Fibroblast of upper back skin (primary cell): ENCODE results near the gene CFAP69.
A peak's percentile ranks its signal among the peaks of the same experiment; 100 is the strongest.
"Not testable (repeated sequence)": the region's sequence is repeated elsewhere in the genome, so short reads cannot be mapped to it uniquely, and the experiment has no call there.

Experiments used
- DNase-seq: peaks from one replicate; pipeline ENCODE4 v3.0.0-alpha.2; 2013

CFAP69 gene

DNA sequence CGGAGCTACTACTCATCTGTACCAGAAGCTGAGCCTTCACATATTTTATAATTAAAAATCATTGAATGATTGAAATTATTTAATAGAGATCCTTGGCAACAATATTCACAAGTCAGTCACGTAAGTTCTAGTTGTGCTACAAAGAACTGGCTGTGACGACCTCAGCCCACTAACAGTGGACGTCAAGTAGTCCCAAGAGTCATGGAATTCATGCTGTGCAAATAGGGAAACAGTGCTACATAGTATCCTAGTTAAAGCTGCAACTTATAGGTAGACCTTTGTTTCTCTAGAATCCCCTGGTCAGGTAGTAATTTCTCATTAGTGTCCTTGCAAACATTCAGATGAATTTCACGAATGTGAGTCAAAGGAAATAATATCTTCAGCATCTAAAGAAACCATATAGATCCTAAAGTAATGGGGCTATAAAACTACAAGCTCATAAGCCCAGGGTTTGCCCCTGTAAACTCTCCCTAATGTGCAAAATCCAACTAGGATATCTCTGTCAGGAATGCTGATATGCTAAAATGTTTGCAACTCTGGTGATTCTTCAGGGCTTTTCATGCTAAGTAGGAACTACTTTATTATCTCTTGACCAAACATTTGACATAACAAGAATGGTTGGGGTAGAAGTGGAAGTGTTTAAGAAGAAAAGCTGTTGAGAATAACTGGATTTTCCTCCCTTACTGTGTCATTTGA is 31.2 kb downstream of the CFAP69 start:
- no peak for DNase-seq

DNA sequence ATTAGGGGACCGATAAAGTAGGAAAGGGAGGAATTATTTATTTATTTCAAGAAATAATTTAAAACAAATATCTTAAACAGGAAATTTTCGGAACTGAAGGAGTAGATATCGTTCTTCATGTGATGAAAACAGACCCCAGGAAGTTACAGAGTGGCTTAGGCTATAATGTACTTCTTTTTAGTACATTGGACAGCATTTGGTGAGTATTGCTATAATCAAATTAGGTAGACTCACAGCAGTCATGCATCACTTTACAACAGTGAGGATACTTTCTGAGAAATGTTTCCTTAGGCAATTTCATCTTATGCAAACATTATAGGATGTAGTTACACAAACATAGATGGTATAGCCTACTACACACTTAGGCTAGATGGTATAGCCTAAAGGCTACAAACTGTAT is 43.2 kb downstream of the CFAP69 start:
- no peak for DNase-seq

DNA sequence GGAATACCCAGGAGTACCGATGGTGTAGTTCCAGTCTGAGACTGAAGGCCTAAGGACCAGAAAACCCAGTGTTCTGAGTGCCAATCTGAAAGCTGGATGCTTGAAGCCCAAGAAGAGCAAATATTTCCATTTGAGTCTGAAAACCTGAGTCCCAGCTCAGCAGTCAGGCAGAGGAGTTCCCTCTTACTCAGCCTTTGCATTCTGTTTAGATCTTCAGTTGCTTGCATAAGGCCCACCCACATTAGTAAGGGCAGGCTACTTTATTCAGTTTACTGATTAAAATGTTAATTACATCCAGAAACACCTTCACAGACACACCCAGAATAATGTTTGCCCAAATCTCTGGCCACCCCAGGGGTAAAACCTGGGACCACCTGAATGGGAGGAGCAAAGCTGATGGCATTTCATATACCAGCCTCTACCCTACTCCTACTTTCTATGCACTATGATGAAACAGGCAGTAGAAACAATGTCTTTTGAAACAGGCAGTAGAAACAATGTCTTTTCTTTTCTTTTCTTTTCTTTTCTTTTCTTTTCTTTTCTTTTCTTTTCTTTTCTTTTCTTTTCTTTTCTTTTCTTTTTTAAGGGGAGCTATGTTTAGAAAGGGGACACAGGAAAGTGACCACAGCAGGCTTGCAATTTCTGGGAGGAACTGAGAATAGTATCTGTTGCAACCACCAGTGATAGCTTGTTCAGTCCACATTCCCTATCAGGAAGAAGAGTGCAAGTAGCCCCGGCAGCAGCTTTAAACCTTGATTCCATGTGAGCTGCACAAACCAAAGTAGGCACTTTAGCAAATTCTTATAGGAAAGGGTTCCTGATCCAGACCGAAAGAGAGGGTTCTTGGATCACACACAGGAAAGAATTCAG is 45.5 kb downstream of the CFAP69 start:
- DNase-seq: no peak

DNA sequence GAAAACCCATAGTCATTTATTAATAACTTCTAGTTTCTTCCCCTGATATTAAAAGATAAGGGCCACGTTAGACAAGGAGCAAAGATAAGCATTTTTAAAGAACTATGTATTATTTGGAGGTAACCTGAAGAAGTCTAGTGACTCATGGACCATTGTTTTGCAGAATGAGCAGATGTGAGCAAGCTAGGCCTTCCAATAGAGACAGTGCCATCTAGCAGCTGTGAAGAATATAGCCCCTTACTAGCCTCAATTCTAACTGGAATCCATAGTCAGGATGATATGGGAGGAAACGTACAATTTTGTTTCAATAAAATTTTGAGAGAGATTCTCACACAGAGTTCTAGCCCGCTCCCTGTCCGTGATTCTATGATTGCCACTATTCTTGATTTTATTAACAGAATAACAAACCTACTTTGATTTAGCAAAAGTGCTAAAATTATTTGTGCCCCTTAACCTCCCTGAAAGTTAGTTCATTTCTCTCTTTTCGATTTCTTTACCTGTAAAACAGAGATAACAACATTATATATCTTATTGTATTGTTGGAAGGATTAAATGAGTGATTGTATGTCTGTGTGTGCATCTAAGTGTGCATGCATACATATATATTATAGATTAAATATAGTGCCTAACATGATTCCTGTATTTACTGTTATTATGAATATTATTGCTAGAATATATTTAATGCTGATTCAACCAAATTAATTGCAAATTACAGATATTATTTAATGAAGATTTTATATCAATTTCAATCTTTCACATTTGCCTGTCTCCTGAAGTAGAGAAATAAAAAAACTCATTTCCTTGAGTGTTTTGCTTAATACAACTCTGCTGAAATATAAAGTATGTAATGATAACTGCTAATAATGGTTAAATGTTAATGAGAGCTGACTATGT is 53.4 kb downstream of the CFAP69 start:
- peak; percentile 72 for DNase-seq

DNA sequence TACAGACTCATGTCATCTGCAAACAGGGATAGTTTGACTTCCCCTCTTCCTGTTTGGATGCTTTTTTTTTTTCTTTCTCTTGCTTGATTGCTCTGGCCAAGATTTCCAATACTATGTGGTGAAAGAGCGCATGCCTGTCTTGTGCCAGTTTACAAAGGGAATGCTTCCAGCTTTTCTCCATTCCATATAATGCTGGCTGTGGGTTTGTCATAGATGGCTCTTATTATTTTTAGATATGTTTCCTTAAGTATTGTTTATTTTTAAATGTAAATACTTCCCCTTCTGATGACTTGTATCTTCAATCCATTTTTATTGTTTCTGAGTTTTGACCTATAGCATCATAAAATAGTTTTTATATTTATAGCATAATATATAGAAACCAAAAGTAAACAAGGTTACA is 58.3 kb downstream of the CFAP69 start:
- peak; percentile 1 for DNase-seq

DNA sequence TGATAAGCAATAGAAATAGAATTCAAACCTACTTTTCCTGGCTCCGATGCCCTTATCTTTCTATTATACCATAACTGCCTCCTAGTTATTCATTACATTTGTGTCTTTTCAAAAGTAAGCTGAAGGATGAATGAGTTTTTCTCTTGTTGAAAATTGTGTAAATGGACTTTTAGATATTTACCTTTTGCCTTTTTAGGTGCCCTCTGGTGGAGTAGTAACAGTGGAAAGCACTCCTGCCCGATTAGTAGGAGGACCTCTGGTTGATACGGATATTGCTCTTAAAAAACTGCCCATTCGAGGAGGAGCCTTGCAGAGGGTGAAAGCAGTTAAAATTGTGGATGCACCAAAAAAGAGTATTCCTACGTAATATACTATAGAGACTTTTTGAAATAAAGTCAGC is 64.9 kb downstream of the CFAP69 start:
- DNase-seq: no peak

DNA sequence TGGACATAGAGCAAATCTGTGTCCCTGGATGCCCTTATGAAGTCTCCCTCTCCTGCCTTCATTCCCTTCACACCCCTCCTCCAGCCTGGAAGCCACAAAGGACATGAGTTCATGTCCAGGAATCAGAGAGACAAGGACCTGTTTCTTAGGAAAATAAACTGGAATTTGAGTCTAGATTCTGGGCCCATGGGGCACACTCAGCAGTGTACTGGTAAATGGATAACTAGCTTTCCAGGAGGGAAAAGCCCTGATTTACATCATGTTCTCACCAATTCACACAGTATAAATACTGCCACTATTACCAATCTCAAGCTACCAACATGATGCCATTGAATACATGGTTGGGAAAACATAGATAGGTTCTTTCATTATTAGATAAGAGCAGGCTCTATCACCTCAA is 66.2 kb downstream of the CFAP69 start:
- no peak for DNase-seq

DNA sequence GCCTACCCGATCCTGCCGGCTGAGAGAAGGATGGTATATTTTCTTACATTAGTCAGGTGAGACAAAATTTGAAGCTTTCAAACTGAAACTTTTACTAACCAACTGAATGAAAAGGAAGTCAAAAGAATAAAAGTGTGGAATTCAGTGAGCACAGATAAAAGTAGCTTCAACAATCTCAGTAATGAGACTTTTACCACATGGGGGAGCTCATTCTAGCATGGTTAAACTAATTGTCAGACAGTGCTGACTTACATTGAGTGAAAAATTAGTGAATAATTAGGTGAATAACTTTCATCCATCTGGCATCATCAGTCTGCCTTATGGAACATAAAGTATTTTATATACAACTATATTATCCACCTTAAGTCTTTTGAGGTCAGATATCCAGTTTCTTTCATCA is 67.8 kb downstream of the CFAP69 start:
- peak; percentile 8 for DNase-seq

DNA sequence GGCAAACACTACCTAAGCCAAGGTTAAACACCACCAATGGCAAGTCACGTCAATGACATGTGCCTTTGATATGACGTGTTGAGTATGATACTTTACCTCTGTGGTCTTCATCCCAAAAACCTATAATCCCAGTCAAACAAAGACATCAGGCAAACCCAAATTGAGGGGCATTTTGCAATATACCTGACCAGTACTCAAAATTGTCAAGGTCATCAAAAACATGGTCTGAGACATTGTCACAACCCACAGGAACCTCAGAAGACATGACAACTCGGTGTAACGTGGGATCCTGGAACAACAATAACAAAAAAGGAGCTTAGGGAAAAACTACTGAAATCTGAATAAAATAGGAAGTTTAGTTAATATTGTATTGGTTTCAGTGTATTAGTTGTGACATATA is 68.9 kb downstream of the CFAP69 start:
- no peak for DNase-seq

DNA sequence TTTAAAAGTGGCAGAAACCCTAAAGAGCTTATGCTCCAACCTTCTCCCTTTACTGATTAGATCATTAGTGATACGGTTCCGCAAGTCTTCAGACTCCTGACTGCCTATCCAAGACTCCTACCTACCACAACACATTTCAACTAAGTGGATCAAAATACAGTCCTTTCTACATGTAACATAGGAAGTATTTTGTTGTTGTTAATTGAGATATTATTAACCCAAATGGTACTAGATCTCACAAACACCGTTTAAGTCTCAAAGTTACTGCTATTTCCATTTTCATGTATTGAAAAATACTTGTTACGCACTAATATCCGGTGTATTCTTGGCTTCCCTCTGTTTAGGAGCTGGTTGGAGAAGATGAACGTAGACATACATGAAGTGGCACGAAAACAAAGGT is 75.0 kb downstream of the CFAP69 start:
- no peak for DNase-seq

DNA sequence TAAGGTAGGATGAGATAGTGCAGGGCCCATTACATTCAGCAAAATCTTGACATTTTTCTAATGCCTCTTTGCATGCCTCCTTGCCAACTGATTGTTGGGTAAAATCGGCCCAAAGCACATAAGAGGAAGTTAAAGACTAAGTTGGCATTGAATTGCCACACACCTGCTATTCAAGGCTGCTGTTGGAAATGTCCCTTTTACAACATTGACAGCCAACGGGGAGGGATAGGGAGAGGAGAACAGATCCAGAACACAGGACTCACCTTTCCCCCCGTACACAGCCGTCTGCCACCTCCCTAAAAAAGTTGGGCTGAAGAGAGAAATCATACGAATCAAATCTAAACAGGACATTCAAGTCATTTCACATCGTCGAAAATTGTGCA is 75.4 kb downstream of the CFAP69 start:
- no peak for DNase-seq

DNA sequence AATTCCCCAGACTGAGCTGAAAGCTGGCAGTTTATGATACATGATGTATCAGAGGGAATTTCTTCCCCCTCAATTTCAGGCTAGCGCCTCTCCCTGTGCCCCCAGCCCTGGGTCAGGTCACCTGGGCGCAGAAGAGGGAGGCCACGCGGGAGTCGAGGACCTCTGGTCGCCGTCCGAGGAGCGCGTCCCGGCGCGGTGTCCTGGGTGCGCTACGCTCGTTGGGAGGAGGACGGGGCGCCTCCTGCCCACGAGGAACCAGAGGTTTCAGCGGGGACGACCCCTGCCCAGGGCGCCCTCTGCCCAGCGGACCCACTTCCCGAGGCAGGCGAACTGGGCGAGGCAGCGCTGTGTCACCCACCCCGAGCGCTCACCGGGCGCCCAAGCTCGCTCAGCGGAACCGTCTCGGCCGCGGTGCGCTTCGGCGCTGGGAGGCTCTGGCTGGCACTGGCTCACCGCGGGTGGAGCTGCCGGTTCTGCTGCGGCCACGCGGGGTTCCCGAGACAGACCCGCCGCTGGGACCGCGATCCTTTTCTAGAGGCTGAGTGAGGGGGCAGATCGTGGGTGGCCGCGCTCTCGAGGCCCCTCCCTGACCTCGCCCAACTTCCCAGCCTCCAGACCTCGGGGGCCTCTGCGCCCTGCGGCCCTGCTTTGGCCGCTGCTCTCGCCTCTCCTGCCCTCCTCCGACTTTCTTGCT is 76.0 kb downstream of the CFAP69 start, which contains the start of gene FAM237B:
Gene FAM237B, minus strand, starts transcription at position 504 of the 694 bp plus-strand sequence. CDS start 1,556 bp downstream, outside the sequence.
- peak; percentile 3 for DNase-seq

DNA sequence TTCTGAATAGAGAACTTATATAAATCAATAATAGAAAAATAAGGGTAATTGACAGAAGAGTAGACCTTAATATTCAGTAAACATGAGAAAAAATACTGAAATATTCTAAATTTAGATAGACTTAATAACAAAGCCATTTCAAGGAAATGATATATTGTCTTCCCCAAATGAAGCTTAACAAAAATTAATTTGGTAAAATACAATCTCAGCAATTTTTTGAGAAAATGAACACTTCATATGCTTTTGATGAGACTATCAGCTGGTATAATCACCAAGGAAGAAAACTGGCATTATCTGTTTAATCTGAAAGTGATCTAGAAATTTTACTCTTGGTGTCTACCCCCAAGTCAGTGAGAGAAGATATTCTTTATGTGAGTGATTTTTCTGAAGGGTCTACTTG is 77.9 kb downstream of the CFAP69 start:
- no peak for DNase-seq

DNA sequence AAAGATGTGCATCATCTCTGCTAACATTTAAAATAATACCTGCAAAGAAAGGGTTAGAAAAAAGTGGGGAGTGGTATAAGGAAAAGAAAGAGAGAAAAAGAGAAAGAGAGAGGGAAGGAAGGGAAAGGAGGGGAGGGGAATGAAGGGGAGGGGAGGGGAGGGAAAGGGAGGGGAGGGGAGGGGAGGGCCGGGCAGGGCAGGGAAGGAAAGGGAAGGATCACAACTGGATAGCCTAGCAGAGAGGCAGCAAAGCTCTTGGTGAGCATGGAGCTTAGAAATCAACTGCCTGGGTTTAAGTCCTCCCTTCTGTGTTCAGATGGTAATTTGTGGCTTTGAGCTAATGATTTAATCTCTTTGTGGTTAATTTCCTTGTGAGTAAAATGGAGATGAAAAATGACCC is 81.5 kb downstream of the CFAP69 start:
- no peak for DNase-seq

DNA sequence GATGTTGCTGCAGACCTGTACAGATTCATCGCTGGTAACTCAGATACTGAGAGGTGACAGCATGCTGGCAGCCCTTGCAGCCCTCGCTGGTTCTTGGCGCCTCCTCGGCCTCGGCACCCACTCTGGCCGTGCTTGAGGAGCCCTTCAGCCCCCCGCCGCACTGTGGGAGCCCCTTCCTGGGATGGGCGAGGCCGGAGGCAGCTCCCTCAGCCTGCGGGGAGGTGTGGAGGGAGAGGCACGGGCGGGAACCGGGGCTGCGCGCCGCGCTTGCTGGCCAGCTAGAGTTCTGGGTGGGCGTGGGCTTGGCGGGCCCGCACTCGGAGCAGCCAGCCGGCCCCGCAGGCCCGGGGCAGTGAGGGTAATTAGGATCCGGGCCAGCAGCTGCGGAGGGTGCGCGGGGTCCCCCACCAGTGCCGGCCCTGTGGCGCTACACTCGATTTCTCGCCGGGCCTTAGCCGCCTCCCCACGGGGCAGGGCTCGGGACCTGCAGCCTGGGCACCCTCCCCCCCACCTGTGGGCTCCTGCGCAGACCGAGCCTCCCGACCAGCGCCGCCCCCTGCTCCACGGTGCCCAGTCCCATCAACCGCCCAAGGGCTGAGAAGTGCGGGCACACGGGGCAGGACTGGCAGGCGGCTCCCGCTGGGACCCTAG is 89.3 kb downstream of the CFAP69 start:
- DNase-seq: no peak

DNA sequence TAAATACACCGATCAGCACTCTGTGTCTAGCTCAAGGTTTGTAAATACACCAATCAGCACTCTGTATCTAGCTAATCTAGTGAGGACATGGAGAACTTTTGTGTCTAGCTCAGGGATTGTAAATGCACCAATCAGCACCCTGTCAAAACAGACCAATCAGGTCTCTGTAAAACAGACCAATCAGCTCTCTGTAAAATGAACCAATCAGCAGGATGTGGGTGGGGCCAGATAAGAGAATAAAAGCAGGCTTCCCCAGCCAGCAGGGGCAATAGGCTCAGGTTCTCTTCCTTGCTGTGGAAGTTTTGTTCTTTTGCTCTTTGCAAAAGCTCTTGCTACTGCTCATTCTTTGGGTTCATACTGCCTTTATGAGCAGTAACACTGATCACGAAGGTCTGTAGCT is 90.0 kb downstream of the CFAP69 start:
- DNase-seq: not testable (repeated sequence)

DNA sequence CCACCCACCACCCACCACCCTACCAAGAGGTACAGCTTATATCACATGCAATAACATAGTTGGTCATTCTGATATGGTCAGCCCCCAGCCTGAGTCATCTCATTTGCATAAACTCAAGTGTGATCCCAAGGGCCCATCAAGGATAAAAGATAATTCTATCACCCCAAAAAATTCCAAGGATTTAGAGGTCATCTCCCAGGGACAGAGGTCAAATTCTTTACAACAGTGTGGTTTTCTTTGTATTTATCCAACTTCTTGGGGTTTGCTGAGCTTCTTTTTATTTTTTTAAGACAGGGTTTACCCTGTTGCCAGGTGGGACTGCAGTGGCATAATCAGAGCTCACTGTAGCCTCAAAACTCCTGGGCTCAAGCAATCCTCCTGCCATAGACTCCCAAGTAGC is 92.1 kb downstream of the CFAP69 start:
- peak; percentile 41 for DNase-seq

DNA sequence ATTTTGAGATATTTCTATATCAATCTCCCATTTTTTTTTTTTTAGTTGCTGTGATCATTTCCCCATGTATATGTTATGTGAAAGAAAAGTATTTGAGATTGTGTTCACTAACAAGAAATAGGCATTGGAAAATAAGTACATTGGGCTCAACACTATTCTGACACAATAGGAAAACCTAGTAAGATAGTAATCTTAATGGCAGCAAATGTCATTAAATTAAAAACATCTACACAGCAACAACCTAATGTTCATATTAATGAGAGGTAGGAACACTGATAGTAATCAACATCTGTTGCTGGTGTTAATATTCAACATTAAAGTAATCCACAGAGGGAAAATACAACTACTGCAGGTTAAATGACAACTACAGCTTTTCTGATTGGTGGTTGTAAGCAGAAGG is 100.0 kb downstream of the CFAP69 start:
- DNase-seq: no peak

DNA sequence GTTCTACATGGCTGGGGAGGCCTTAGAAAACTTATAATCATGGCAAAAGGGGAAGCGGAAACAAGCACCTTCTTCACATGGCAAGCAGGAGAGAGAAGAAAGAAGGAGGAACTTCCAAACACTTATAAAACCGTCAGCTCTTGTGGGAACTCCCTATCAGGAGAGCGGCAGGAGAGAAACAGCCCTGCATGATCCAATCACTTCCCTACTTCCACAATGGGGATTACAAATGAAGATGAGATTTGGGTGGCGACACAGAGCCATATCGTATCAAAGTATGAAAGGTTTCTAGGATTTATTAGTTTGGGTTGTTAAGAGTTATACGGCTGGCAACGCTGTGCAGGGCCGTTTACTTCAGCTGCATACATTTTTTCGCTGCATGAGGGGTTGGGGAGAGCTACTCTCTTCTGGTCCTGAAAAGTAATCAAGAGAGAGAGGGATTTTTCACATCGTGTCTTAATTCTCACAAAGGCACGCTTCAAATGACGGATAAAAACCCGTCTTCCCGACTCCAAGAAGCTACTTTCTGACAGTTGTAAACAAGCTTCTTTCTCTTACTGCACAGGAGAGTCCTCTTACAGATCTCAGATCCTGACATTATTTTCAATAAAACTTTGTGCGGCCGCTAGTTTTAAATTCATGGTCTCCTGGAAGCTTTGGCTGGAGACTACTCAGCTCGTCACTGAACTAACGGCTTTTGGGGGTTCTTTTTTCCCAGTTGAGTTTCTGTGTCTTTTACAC is 100.8 kb downstream of the CFAP69 start:
- DNase-seq: peak; percentile 45

DNA sequence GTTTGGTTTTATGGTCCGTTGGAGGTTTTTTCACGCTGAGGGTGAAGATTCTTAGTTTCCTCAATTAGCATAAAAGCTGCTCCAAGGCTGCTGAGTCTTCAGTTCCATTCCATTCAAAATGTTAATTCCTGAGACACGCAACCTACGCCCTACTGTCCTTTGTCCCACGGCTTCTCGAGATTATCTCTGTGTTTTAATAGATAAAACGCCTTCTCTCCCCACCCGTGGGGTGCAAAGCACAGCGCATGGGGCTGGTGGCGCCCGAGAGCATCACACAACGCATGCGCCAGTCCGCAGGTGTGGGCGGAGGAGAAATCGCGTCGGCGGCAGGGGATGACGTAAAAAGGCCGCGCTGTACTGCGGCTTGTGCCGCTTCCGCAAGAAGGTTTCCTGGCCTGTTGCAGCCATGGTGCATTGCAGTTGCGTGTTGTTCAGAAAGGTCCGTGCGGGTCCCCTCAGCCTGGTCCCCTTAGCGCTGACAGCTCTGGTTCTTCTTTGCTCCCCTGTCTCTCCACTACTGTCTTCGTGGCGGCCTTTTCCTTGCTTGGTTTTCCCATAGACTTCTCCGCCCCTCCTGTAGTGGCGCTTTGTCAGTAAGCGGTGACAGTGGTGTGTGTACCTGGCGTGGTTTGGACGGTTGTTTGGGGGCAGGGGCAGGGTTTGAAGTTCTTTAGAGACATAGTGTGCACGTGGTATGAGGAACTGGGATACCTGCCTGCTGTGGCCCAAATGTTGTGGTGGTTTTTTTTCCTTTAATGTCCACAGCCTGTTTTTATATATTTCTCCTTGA is 101.6 kb downstream of the CFAP69 start, which contains the start of gene GTPBP10:
Gene GTPBP10, plus strand, starts transcription at position 381 of the 790 bp plus-strand sequence. Its CDS starts 26 bp downstream, at position 407.
- DNase-seq: peak; percentile 94
